Small intestine (tissue), 7 donors: ENCODE results near the gene FBXL16. TPM values are rescaled to one million over a fixed set of nuclear protein-coding genes. Genes with fewer than 3 reads are reported as not detected.
A peak's percentile ranks its signal among the peaks of the same experiment; 100 is the strongest.

Experiments
- DNase-seq, 2 donors: peaks; one replicate each; pipeline versions ENCODE4 v3.0.0 to v3.0.0-alpha.2; 2013
- FAIRE-seq: peaks from 2 replicates; lab custom pipeline; 2012; peaks lifted over from hg19 to GRCh38; lab: Jason Lieb, UNC
- H3K27ac ChIP-seq, 3 donors: one replicate each; pipeline ENCODE4 v1.5.1; 2013; ENCODE audit warnings: low read length in 2 of 3, mild to moderate bottlenecking in 2 of 3, control low read depth in 1 of 3, inconsistent platforms in 1 of 3, low read depth in 1 of 3, moderate library complexity in 1 of 3
- H3K27me3 ChIP-seq, 3 donors: one replicate each; pipeline ENCODE4 v1.6.1; 2013; ENCODE audit warnings: low read length in 3 of 3, inconsistent platforms in 1 of 3; ENCODE audit not compliant: control insufficient read depth in 3 of 3, insufficient read depth in 3 of 3
- H3K36me3 ChIP-seq, 3 donors: one replicate each; pipeline ENCODE4 v1.6.1; 2013; ENCODE audit warnings: low read length in 3 of 3, inconsistent platforms in 1 of 3, low read depth in 1 of 3, mild to moderate bottlenecking in 1 of 3, moderate library complexity in 1 of 3; ENCODE audit not compliant: control insufficient read depth in 3 of 3, insufficient read depth in 2 of 3
- H3K4me1 ChIP-seq, 3 donors: one replicate each; pipeline ENCODE4 v1.6.1; 2013; ENCODE audit warnings: low read length in 2 of 3, inconsistent platforms in 1 of 3, low read depth in 1 of 3, mild to moderate bottlenecking in 1 of 3, moderate library complexity in 1 of 3; ENCODE audit not compliant: control insufficient read depth in 3 of 3, insufficient read depth in 2 of 3
- H3K4me3 ChIP-seq, 3 donors: one replicate each; pipeline ENCODE4 v1.5.1; 2013; ENCODE audit warnings: low read length in 3 of 3, control low read depth in 1 of 3, inconsistent platforms in 1 of 3, low read depth in 1 of 3, mild to moderate bottlenecking in 1 of 3, moderate library complexity in 1 of 3
- H3K9me3 ChIP-seq, 2 donors: one replicate each; pipeline ENCODE4 v1.6.1; 2013; ENCODE audit warnings: low read depth in 1 of 2, low read length in 1 of 2; ENCODE audit not compliant: control insufficient read depth in 2 of 2, insufficient read depth in 1 of 2
- WGBS, 3 donors: extraction: QIAGEN DNeasy Blood & Tissue Kit; methylation state at CpG; one replicate each; pipeline ENCODE4 v1.1.7; 2013; 5-methylcytosine and 5-hydroxymethylcytosine counted together
- polyA plus RNA-seq, 4 donors: library from polyadenylated mRNA; stranded (reverse) in 3 of 4; unstranded in 1 of 4; fragments of 200-250 nt in 3 of 4; fragments of 120-200 nt in 1 of 4; gene quantifications; one replicate each; pipeline versions ENCODE4 v1.2.1 to v1.2.3, GENCODE V29; 2013
- donor health status: healthy with polysubstance abuse.
- donor health status: control.
- donor health status: control.
- donor health status: Bipolar disorder and iron deficiency.
- donor health status: healthy.

FBXL16 gene
- polyA plus RNA-seq, 4 donors = 0.81 to 3.4 (median 1.2) TPM

DNA sequence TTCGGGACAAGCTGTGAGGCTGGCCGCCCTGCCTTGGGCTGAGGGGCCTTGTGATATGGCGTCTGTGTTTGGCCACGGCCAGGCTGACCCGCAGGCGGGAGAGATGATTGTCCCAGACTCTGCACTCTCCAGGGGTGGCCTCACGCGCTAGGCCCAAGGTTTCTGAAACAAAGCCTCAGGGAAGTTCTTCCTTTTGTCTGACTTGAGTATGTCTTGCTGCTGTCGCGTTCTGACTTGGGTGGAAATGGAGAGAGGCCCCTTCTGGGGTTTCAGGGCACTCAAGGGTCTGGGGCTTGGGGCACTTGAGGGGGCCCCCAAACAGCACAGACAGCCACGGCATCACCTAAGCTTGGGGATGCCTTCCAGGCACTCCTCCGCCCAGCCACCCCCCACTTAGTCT lies 5.5 kb upstream of the FBXL16 start:
- Histone ChIP-seq H3K9me3 (no peaks in the 10 kb centered on the region), H3K4me3 (no peak overlapping the region), H3K36me3 (no peaks in the 10 kb centered on the region), H3K27ac (peak overlapping the region in 1 of 3 donors; percentile 67), H3K27me3 (peaks cover 14 to 69% (median 38%) of the 10 kb centered on the region in 3 donors), H3K4me1 (peaks cover 0 to 17% (median 3%) of the 10 kb centered on the region in 3 donors)
- no peak for FAIRE-seq
- WGBS, 3 donors = 65 to 75% (median 70%) methylated on average over 12 of the region's 12 CpGs
- no peak for DNase-seq

DNA sequence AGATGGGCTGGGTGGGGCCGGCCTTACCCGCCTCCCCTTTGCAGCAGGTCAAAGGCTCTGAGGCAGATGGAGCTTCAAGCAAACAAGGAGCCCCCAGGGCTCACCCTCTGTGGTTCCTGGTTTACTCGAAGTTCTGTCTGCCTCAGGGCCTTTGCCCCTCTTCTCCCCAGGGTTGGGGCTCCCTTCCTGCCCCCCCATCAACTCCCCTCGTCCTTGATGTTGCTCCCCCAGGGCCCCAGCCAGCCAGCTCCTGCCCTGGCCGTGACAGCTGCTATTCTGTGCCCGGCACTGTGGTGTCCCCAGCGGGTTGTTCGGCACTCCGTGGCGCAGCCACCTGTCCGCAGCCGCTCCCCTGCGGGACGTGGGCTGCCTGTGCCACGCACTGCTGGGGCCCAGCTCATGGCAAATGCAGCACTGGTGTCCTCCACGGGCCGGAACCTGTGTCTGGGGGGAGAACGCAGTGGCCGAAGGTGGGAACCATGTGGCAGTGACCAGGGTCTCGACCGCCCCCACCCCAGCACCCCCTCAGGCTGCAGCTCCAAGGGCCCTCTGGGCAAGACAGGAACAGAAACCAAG lies 5.0 kb upstream of the FBXL16 start:
- H3K36me3 ChIP-seq = no peaks in the 10 kb centered on the region

GRCh38 chr16:709566-710499 lies 4.2 kb upstream of the FBXL16 start:
- Histone ChIP-seq H3K36me3 (no peaks in the 10 kb centered on the region), H3K27me3 (peaks cover 14 to 69% (median 38%) of the 10 kb centered on the region in 3 donors), H3K27ac (peak overlapping the region in 1 of 3 donors; percentile 67), H3K9me3 (no peaks in the 10 kb centered on the region), H3K4me3 (no peak overlapping the region), H3K4me1 (peaks cover 0 to 14% (median 3%) of the 10 kb centered on the region in 3 donors)
- FAIRE-seq = no peak
- 16 to 23% (median 18%) methylated on average over 29 to 30 of the region's 30 CpGs for WGBS, 3 donors
- peak in 1 of 2 donors; percentile 52 for DNase-seq

More for the DNA sequence above, 5.0 kb upstream of the FBXL16 start:
- no peak overlapping the region for H3K4me3 ChIP-seq
- no peak for DNase-seq
- no peaks in the 10 kb centered on the region for H3K9me3 ChIP-seq
- H3K4me1 ChIP-seq = peaks cover 0 to 14% (median 3%) of the 10 kb centered on the region in 3 donors
- WGBS, 3 donors = 55 to 66% (median 58%) methylated on average over 21 of the region's 21 CpGs
- H3K27ac ChIP-seq = peak overlapping the region in 1 of 3 donors; percentile 67
- peaks cover 14 to 67% (median 38%) of the 10 kb centered on the region in 3 donors for H3K27me3 ChIP-seq
- no peak for FAIRE-seq

GRCh38 chr16:708959-709358 lies 3.4 kb upstream of the FBXL16 start:
- 66 to 72% (median 71%) methylated on average over 4 of the region's 4 CpGs for WGBS, 3 donors
- Histone ChIP-seq H3K36me3 (no peaks in the 10 kb centered on the region), H3K4me1 (peaks cover 0 to 9% (median 0%) of the 10 kb centered on the region in 3 donors), H3K27me3 (peaks cover 16 to 70% (median 45%) of the 10 kb centered on the region in 3 donors), H3K9me3 (no peaks in the 10 kb centered on the region), H3K27ac (no peak overlapping the region), H3K4me3 (no peak overlapping the region)
- FAIRE-seq (no peak), DNase-seq (no peak)

- no peak overlapping the region for H3K27ac ChIP-seq
- H3K36me3 ChIP-seq = no peaks in the 10 kb centered on the region
- 31 to 55% (median 40%) methylated on average over 3 of the region's 3 CpGs for WGBS, 3 donors
- no peaks in the 10 kb centered on the region for H3K9me3 ChIP-seq
- FAIRE-seq (no peak), DNase-seq (no peak)
- peaks cover 22 to 74% (median 50%) of the 10 kb centered on the region in 3 donors for H3K27me3 ChIP-seq
- no peak overlapping the region for H3K4me3 ChIP-seq
- peaks cover 0 to 9% (median 0%) of the 10 kb centered on the region in 3 donors for H3K4me1 ChIP-seq
Observed at GRCh38 chr16:708019-708418, 2.4 kb upstream of the FBXL16 start.

DNA sequence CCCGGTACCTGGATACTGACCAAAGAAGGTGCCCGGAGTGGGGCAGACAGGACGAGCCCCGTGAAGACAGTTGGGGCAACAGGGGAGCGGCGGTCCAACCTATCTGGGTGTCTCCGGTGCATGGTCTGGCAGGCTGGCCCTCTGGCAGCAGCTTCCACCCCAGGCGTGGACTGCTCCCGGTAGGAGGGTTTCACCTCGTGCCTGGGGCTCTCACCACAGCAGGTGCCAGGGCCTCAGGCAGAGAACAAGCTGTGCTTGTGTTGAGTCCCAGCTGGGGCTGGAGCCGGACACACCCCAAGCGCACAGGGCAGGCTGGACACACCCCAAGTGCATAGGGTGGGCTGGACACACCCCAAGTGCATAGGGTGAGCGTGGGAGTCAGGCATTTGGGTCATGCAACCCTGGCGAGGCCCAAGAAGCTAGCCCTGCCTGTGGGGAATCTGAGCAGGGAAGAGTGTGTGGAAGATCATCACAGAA lies 1.5 kb upstream of the FBXL16 start:
- H3K9me3 ChIP-seq = no peaks in the 10 kb centered on the region
- H3K27me3 ChIP-seq = peaks cover 27 to 83% (median 58%) of the 10 kb centered on the region in 3 donors
- FAIRE-seq = no peak

GRCh38 chr16:706189-707061 lies 824 bp upstream of the FBXL16 start:
- DNase-seq = no peak
- H3K9me3 ChIP-seq = no peaks in the 10 kb centered on the region
- H3K27me3 ChIP-seq = peaks cover 31 to 88% (median 61%) of the 10 kb centered on the region in 3 donors
- peak overlapping the region in 1 of 3 donors; percentile 32 for H3K4me3 ChIP-seq
- peaks cover 0 to 7% (median 0%) of the 10 kb centered on the region in 3 donors for H3K4me1 ChIP-seq
- WGBS, 3 donors = 5 to 6% (median 5%) methylated on average over 37 to 49 of the region's 49 CpGs
- H3K36me3 ChIP-seq = no peaks in the 10 kb centered on the region
- FAIRE-seq = no peak
- peak overlapping the region in 1 of 3 donors; percentile 22 for H3K27ac ChIP-seq

More for the DNA sequence above, 1.5 kb upstream of the FBXL16 start:
- no peak overlapping the region for H3K4me3 ChIP-seq
- no peaks in the 10 kb centered on the region for H3K36me3 ChIP-seq
- H3K4me1 ChIP-seq = peaks cover 0 to 9% (median 0%) of the 10 kb centered on the region in 3 donors
- DNase-seq = no peak
- WGBS, 3 donors = 17 to 38% (median 30%) methylated on average over 14 of the region's 14 CpGs
- no peak overlapping the region for H3K27ac ChIP-seq
